RWPE2 (cell line): ENCODE data around the gene LAMC3.

Experiments
- ATAC-seq: fragments of 200-7000 bp; cut with Tn5 transposase; 3 replicates; pipeline ENCODE4 v1.9.1; 2021; ENCODE audit warnings: low read depth
- DNase-seq: peaks from one replicate; pipeline ENCODE4 v3.0.0-alpha.2; 2020; ENCODE audit warnings: low spot score
- H3K27ac ChIP-seq: fragments of 450-650 bp; 2 replicates; pipeline ENCODE4 v1.5.1; 2017; ENCODE audit warnings: mild to moderate bottlenecking; ENCODE audit not compliant: poor library complexity, severe bottlenecking
- H3K27me3 ChIP-seq: fragments of 250-450 bp; sonication (Bioruptor Pico); 2 replicates; pipeline ENCODE4 v1.5.1; 2021; ENCODE audit warnings: mild to moderate bottlenecking, moderate library complexity; ENCODE audit not compliant: insufficient read depth, poor library complexity, severe bottlenecking
- H3K36me3 ChIP-seq: fragments of 250-450 bp; sonication (Bioruptor Pico); 2 replicates; pipeline ENCODE4 v1.5.1; 2020; ENCODE audit warnings: low read depth, mild to moderate bottlenecking, moderate library complexity
- H3K4me1 ChIP-seq: fragments of 250-450 bp; sonication (Bioruptor Pico); 2 replicates; pipeline ENCODE4 v1.5.1; 2021; ENCODE audit warnings: mild to moderate bottlenecking, moderate library complexity; ENCODE audit not compliant: insufficient read depth, poor library complexity, severe bottlenecking
- H3K4me3 ChIP-seq: fragments of 250-450 bp; sonication (Bioruptor Pico); 2 replicates; pipeline ENCODE4 v1.5.1; 2021; ENCODE audit warnings: mild to moderate bottlenecking, moderate library complexity; ENCODE audit not compliant: severe bottlenecking
- H3K9me3 ChIP-seq: fragments of 250-450 bp; sonication (Bioruptor Pico); 2 replicates; pipeline ENCODE4 v1.5.1; 2021; ENCODE audit warnings: mild to moderate bottlenecking, moderate library complexity; ENCODE audit not compliant: severe bottlenecking
- TF ChIP-seq, protein P1 (sequence below): fragments of 450-650 bp; IDR thresholded peaks from one replicate; pipeline ENCODE4 v1.5.1; 2017; ENCODE audit warnings: mild to moderate bottlenecking, moderate library complexity; ENCODE audit not compliant: poor library complexity, severe bottlenecking

The LAMC3 gene

GRCh38 chr9:131051592-131052517 lies 42.9 kb downstream of the LAMC3 start:
- peaks cover 8% of the 10 kb centered on the region for H3K9me3 ChIP-seq
- DNase-seq (no peak), ATAC-seq (no peak)
- H3K4me1 ChIP-seq = no peaks in the 10 kb centered on the region
- H3K27me3 ChIP-seq = no peaks in the 10 kb centered on the region
- H3K27ac ChIP-seq = no peak overlapping the region
- TF ChIP-seq, protein P1, sequence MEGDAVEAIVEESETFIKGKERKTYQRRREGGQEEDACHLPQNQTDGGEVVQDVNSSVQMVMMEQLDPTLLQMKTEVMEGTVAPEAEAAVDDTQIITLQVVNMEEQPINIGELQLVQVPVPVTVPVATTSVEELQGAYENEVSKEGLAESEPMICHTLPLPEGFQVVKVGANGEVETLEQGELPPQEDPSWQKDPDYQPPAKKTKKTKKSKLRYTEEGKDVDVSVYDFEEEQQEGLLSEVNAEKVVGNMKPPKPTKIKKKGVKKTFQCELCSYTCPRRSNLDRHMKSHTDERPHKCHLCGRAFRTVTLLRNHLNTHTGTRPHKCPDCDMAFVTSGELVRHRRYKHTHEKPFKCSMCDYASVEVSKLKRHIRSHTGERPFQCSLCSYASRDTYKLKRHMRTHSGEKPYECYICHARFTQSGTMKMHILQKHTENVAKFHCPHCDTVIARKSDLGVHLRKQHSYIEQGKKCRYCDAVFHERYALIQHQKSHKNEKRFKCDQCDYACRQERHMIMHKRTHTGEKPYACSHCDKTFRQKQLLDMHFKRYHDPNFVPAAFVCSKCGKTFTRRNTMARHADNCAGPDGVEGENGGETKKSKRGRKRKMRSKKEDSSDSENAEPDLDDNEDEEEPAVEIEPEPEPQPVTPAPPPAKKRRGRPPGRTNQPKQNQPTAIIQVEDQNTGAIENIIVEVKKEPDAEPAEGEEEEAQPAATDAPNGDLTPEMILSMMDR = no peak
- H3K4me3 ChIP-seq = no peak overlapping the region
- H3K36me3 ChIP-seq = no peaks in the 10 kb centered on the region

- H3K27me3 ChIP-seq = no peaks in the 10 kb centered on the region
- H3K4me1 ChIP-seq = no peaks in the 10 kb centered on the region
- DNase-seq (no peak), ATAC-seq (no peak)
- TF ChIP-seq, protein P1 = no peak
- no peaks in the 10 kb centered on the region for H3K36me3 ChIP-seq
- H3K4me3 ChIP-seq = no peak overlapping the region
- H3K9me3 ChIP-seq = peaks cover 17% of the 10 kb centered on the region
- H3K27ac ChIP-seq = no peak overlapping the region
These were observed 44.9 kb downstream of the LAMC3 start for GRCh38 chr9:131053896-131054295.

DNA sequence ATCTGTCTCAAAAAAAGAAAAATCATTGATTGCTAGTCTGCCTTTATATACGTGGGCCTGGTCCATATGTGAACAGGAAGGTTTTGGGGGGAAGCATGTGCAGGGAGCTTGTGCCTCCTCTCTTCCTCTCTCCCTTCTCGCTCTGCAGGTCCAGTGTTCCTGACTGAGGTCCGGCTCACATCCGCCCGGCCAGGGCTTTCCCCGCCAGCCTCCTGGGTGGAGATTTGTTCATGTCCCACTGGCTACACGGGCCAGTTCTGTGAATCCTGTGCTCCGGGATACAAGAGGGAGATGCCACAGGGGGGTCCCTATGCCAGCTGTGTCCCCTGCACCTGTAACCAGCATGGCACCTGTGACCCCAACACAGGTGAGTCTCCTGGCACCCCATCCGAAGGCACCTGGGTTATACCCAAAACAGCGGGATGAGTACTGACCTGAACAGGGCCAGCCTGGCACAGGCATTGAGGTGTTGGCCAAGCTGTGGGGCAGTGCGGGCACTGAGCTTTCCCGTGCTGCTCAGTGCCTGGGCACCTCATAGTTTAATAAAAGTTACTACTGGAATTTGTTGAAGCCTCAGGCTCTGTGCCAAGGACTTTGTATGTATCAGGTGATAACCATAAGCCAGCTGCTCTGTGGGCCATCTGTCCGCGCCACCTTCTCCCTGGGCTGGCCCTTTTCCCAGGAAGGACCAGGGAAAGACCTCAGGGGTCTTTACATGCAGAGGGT lies 48.0 kb downstream of the LAMC3 start:
- H3K27ac ChIP-seq = no peak overlapping the region
- H3K9me3 ChIP-seq = peaks cover 17% of the 10 kb centered on the region
- H3K36me3 ChIP-seq = no peaks in the 10 kb centered on the region
- H3K4me1 ChIP-seq = no peaks in the 10 kb centered on the region
- TF ChIP-seq, protein P1 = no peak
- H3K27me3 ChIP-seq = no peaks in the 10 kb centered on the region
- DNase-seq = no peak
- no peak overlapping the region for H3K4me3 ChIP-seq
- no peak for ATAC-seq

DNA sequence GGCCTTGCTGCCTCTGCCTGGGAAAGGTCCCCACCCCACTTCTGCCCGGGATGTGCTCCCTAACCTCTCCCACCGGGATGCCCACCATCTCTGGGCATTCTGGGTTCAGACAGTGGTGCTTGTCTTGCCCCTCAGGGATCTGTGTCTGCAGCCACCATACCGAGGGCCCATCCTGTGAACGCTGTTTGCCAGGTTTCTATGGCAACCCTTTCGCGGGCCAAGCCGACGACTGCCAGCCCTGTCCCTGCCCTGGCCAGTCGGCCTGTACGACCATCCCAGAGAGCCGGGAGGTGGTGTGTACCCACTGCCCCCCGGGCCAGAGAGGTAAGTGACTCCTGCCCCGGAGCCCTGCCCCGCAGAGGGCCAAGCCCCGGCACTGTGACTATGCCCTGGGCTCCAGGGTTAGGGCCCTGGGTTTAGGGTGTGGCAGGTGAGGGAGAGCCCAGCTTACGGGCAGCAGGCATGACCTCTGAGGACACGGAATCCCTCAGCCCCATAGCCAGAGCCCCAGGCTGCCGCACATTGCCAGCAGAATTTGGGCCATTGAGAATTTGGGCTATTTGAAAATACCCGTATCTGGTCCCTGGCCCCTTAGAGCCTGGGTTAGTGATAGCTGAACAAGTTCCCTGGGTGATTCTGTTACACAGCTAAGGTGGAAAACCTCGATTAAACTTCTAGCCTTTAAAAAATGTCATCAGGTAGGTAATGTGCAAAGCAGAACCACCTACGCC lies 52.1 kb downstream of the LAMC3 start:
- Histone ChIP-seq H3K4me1 (no peaks in the 10 kb centered on the region), H3K36me3 (no peaks in the 10 kb centered on the region), H3K27me3 (no peaks in the 10 kb centered on the region), H3K4me3 (no peak overlapping the region), H3K27ac (no peak overlapping the region), H3K9me3 (peaks cover 17% of the 10 kb centered on the region)
- no peak for ATAC-seq
- TF ChIP-seq, protein P1 = no peak
- DNase-seq = no peak
